Measurements from ENCODE around the gene ANXA1. TPM values are rescaled to one million over a fixed set of nuclear protein-coding genes. Genes with fewer than 3 reads are reported as not detected.

Gene ANXA1
- total RNA-seq, 1 experiment from 2014 or later, result 731 TPM

- H3K27me3 Mint-ChIP-seq (ENCODE audit: insufficient read depth, unreplicated experiment), result peaks cover 71% of the 10 kb centered on the region
- peaks cover 6% of the 10 kb centered on the region for H3K36me3 Mint-ChIP-seq (ENCODE audit: insufficient read depth, unreplicated experiment)
- H3K4me1 Mint-ChIP-seq (ENCODE audit: insufficient read depth, unreplicated experiment), result peaks cover 8% of the 10 kb centered on the region
- H3K27ac Mint-ChIP-seq (ENCODE audit: low read depth, unreplicated experiment), result no peak overlapping the region
- intact Hi-C loops (cut with micrococcal nuclease), result no loop called here
- BruUV-seq (replicated peaks), result no TSS peak
- ChIA-PET CTCF (interaction anchor here (1.4 kb wide), 1 partner anchor 14 kb away, joined by 7 read pairs; no protein-coding TSS in a partner anchor), POLR2A (interaction anchor here (0.6 kb wide), 1 partner anchor 14 kb away, joined by 3 read pairs; no protein-coding TSS in a partner anchor)
- H3K4me3 Mint-ChIP-seq (ENCODE audit: unreplicated experiment), result no peak overlapping the region
- H3K9me3 Mint-ChIP-seq (ENCODE audit: unreplicated experiment), result no peaks in the 10 kb centered on the region
- TF ChIP-seq CTCF (IDR thresholded peaks at IDR 0.05; ENCODE audit: unreplicated experiment), result no peak
- DNase-seq (ENCODE audit: unreplicated experiment), result no peak
Observed at GRCh38 chr9:73215249-73215648, 63.6 kb downstream of the ANXA1 start.

- TF ChIP-seq CTCF (IDR thresholded peaks at IDR 0.05; ENCODE audit: unreplicated experiment), result no peak
- Mint-ChIP-seq H3K9me3 (ENCODE audit: unreplicated experiment) (no peaks in the 10 kb centered on the region), H3K27me3 (ENCODE audit: insufficient read depth, unreplicated experiment) (peaks cover 63% of the 10 kb centered on the region), H3K4me1 (ENCODE audit: insufficient read depth, unreplicated experiment) (peaks cover 8% of the 10 kb centered on the region), H3K36me3 (ENCODE audit: insufficient read depth, unreplicated experiment) (peaks cover 6% of the 10 kb centered on the region), H3K27ac (ENCODE audit: low read depth, unreplicated experiment) (no peak overlapping the region), H3K4me3 (ENCODE audit: unreplicated experiment) (no peak overlapping the region)
- BruUV-seq (replicated peaks), result no TSS peak
- ChIA-PET CTCF (interaction anchor here (0.6 to 1.9 kb wide), 3 partner anchors 15 to 1352 kb away, joined by 3 to 11 read pairs (median 3); no protein-coding TSS in a partner anchor), POLR2A (no interaction called here)
- intact Hi-C loops (cut with micrococcal nuclease), result no loop called here
- DNase-seq (ENCODE audit: unreplicated experiment), result no peak
Observed at GRCh38 chr9:73216100-73216499, 64.4 kb downstream of the ANXA1 start.

Other genes starting within 250 kb of the ANXA1 start
- gene ALDH1A1, start 198.8 kb upstream of the ANXA1 start, total RNA-seq (2022), result not detected in 2 replicates